Stimulated activated CD8-positive, alpha-beta memory T cell treated with anti-CD3 and anti-CD28 coated beads, Interleukin-4, amount 100 ng/mL, for 4 hours (primary cell): Measurements from ENCODE around the gene RAB44.

Source experiments
- DNase-seq, 2 donors: peaks; one replicate each; pipeline ENCODE4 v3.0.0-alpha.2; 2020; ENCODE audit warnings: low read depth in 2 of 2, low spot score in 1 of 2

RAB44 gene

DNA sequence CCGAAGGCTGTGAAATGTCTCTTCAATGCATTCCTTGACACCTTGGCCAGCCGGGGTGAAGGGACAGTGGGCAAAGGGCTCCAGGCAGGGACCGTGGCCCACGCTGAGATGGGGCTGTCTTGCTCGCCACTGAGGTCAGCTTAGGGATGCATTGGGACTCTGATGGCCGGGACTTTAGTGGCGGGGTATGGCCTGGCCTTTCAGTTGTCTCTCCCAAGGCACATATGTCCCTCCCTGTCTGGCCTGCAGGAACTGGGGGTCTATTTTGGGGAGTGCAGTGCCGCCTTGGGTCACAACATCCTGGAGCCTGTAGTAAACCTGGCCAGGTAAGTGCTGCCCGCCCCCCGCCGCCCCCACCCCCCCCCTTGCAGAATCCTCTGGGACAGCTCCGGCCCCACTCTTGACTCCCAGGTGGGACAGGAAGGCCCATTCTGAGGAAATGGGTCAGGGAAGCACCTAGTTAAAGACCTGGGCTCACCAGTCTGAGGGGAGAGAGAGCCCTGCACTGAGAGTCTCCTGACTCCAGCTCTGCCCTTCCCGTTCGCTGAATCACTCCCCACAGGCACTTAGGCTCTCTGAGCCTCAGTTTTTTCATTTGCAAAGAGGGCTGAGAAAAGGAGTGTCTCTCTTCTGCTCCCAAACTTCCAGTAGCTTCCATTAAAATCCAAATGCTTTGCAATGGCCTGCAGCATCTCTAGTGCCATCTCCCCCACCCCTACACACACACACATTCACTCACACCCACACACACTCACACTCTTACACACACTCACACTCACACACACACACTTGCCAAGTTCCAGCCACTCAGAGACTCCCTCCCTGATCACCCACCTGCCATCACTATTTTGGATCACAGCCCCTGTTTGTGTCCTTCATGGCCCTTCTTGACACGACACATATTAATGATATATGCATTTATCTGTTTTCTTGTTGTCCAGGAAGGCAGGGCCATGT is 33.1 kb downstream of the RAB44 start:
- no peak for DNase-seq

- no peak for DNase-seq
These were observed 34.1 kb downstream of the RAB44 start for GRCh38 chr6:36731622-36732310.

DNA sequence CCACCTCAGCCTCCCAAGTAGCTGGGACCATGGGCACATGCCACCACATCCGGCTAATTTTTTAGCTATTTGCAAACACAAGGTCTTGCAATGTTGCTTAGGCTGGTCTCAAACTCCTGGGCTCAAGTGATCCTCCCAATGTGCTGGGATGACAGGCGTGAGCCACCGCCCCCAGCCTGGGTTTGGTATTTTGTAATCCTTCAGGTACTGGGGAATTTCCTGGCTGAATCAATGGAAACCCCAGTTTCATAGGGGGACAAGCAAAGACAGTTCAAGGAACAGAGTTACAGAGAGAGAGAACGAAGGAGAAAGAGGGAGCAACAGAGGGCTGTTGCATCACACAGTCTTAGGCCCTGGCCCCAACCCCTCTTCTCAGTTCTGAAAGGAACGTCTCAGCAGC is 35.7 kb downstream of the RAB44 start:
- DNase-seq, result no peak

- DNase-seq, result no peak
These were observed 36.9 kb downstream of the RAB44 start for GRCh38 chr6:36734486-36735060.

DNA sequence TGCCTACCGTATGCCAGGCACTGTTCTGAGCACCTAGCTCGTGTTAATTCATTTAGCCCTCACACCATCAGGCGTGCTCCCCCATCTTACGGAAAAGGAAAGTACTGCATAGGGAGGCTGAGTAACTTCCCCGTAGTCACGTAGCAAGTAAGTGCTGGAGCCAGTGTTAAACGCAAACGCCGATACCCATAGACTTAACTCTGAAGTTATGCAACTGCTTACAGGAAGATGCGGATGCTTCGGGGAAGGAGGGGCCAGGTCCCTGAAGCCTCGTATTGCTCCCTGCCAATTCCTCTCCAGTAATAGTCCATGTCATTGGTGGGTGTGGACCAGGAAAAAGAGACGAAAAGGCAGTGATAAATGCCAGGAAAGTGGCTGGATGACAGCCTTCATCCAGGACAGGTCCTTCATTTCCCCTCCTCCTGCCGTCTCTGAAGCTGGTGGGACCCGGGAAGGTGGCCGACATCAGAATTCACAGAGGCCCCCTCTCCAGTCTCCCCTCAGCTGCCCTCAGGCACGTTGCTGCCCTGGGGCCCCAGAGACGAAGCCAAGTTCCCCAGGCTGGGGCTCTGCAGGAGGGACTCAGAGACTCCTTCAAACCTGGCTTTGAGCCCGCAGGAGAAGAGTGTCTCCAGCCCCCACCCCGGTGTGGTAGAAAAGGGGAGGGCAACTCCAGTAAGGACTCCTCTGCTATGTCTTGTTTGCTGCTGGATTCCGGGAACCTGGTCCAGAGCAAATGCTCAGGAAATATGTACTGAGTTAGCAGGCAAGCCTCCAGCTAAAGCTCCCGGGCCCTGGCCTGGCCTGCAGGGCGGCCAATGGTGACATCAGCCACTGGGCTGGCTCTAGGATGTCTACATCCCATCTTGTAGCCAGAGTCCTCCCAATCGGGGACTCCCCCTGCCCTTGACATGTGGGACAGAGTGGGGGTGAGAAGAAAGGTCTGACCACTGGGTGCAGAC is 37.8 kb downstream of the RAB44 start:
- DNase-seq, result no peak

GRCh38 chr6:36737043-36737785 is 39.6 kb downstream of the RAB44 start:
- DNase-seq, result no peak

GRCh38 chr6:36738108-36738507 is 40.5 kb downstream of the RAB44 start:
- DNase-seq, result no peak

DNA sequence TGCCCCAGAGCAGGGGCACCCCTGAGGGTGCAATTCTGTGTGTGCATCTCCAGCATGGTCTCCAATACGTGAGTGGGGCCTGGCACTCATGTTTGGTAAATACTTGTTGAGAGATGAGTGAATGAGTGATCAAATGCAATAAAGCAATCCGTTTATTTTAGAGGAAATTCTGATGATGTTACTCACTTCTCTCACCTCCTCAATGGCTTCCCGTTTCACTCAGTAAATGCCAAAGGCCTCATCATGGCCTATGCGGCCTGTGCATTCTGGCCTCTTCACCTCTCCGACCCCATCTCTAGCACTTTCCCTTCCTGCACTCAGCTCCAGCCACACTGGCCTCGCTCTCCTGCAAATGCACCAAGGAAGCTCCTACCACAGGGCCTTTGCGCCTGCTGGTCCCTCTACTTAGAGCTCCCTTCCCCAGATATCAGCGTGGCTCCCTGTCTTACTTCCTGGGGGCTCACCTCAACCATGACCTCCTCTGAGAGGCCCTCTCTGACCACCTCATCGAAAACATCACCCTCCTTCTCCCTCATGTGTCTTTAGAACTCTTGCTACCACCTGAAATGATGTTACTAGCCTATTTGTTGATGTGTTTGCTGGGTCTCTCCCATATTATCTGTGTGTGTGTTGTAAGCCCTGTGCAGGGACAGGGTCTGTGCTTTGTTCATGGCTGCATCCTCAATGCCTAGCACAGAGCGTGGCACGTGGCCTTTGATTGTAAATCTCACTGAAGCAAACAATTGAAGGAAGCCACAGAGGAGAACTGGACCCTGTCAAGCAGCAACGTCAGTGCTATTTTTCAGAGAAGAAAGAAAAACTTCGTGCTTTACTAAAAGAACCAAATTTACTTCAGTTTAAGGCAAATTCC is 42.6 kb downstream of the RAB44 start:
- no peak for DNase-seq

- no peak for DNase-seq
These were observed 43.2 kb downstream of the RAB44 start for GRCh38 chr6:36740818-36741179.

DNA sequence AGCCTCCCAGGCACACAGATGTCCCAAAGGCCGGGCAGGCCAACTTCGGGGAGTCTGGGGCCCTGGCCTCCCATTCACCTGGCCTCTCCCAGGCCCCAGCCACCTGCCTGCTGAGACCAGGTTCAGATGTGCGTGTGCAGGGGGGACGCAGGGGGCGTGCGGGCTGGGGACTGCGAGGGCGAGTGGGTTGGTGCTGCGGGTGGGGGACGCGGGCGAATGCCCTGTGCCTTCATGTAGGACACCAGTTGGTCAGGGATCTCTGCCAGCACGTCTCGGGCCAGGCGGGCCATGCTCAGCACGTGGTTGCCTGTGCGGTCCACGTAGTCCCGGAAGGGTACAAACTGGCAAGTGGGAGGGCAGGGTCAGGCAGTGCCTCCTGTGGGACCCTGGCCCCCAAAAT is 44.5 kb downstream of the RAB44 start:
- no peak for DNase-seq

- DNase-seq, result no peak
These were observed 45.4 kb downstream of the RAB44 start for GRCh38 chr6:36743032-36743431.

DNA sequence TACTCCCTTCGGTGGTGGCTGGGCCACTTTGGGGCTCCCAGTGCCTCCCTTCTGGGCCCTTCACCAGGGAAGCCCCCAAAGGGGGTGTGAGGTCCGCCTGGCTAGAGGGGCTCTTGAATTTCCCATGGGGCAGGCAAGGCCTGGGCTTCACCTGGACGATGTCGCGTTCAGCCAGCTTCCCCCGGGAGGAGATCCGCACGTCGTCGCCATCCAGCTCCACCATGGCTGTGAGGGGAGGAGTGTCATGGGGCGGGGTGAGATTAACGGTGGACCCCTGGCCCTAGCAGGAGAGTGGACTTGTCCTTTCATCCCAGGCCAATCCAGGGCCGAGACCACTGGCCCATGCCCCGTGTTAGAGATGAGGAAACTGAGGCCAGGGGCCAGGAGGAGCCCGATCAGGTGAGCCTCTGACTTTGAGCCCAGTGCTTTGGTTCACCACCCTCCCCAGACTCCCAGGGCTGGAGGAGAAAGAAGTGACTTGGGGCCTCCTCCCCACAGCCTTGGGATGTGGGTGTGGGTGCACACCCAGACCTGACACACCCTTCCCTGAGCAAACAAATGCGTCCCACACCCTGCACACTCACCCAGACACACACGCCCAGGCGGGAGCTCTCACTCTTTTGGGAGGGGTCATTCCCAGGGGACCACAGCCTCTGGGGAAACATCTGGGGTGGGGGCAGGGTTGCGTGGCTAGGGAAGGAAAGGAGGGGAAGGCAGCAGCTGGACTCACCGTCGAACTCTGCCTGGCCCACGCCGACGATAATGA is 46.1 kb downstream of the RAB44 start:
- DNase-seq, result no peak

- DNase-seq, result no peak
These were observed 46.7 kb downstream of the RAB44 start for GRCh38 chr6:36744304-36744673.

- no peak for DNase-seq
These were observed 47.7 kb downstream of the RAB44 start for GRCh38 chr6:36745283-36745682.

DNA sequence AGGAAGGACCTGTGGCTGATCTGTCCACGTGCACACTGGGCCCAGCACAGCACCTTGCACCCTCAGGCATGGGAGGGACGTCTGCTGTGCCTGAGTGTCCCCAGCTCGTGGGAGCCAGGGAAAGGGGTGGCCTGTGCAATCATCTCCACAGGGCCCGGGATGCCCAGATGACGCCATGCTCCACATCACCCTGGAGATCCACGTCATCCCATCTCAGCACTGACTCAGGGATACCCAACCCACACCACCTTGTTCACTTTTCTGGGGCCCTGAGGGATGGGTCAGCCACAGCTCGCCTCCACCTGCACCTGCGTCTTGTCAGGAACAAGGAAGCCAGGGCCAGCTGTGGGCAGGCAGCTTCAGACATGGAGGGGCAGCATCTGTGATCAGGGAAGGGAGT is 48.2 kb downstream of the RAB44 start:
- no peak for DNase-seq

GRCh38 chr6:36746251-36746650 is 48.6 kb downstream of the RAB44 start:
- no peak for DNase-seq

DNA sequence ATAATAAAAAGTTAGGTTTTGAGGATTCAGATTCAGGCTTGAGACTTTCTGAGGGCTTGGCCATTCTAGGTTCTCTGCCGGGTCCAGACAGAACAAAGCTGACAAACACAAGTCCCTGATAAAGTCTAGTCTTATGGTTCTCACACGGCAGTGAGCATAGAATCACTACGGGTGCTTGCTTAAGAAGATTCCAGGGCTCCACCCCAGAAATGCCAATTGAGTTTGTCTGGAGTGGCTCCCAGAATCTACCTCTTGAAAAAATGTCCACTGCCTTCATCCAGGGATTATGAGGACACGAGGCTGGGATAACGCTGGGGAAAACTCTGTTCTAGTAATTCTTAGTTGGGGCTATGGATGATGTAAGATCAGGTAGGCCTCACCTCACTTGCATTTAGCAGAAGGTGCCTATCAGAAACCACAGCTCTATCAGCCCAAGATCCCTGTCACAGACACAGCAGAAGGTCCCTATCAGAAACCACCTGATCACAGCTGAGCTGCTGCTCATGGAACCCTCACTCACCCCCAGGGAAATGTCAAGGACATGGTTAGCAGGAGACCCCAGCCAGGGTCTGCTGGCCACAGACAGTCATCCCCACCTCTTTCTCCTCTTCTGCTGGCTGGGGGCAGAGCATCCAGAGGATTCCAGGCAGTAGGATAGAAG is 52.3 kb downstream of the RAB44 start:
- DNase-seq, result no peak

DNA sequence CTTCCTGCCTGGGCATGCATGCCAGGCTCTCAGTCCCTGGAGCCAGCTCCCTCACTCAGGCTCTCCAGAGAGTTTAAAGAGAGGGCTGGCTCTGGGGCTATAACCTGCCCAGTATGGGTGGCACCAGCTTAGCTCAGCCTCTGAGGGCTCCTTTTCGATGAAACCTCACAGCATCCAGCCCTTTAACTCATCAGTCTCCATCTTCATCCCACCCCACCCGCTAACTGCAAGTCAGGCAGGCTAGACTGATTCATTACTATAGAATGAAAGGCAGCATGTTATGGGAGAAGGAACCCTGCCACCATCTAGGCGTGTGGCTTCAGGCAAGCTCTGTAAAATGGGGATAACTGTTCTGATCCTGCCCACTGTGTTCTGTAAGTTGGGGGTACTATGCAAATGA is 53.5 kb downstream of the RAB44 start:
- DNase-seq, result no peak
